ENCODE data around the gene MAN1C1. TPM values are rescaled to one million over a fixed set of nuclear protein-coding genes. Genes with fewer than 3 reads are reported as not detected.

Gene MAN1C1
- total RNA-seq, 1 experiment from 2014 or later, result 2.1 TPM

- no peak for DNase-seq (ENCODE audit: low read depth)
These were observed 198.0 kb downstream of the MAN1C1 start for GRCh38 chr1:25814549-25815087.

GRCh38 chr1:25815208-25816111, 198.9 kb downstream of the MAN1C1 start:
- DNase-seq (ENCODE audit: low read depth), result no peak

GRCh38 chr1:25816112-25816718, 199.6 kb downstream of the MAN1C1 start:
- DNase-seq (ENCODE audit: low read depth), result no peak

- no peak for DNase-seq (ENCODE audit: low read depth)
These were observed 201.4 kb downstream of the MAN1C1 start for GRCh38 chr1:25817840-25818501.

- DNase-seq (ENCODE audit: low read depth), result no peak
These were observed 202.0 kb downstream of the MAN1C1 start for GRCh38 chr1:25818569-25818968.

GRCh38 chr1:25819491-25820246, 203.1 kb downstream of the MAN1C1 start, which contains the start of gene MTFR1L:
MTFR1L (plus strand) TSS chr1:25819954; CDS start chr1:25823105, 3,151 bp downstream.
- peak; percentile 53 for DNase-seq (ENCODE audit: low read depth)

GRCh38 chr1:25820247-25821111, 203.9 kb downstream of the MAN1C1 start:
- peak; percentile 51 for DNase-seq (ENCODE audit: low read depth)

GRCh38 chr1:25821112-25821476, 204.5 kb downstream of the MAN1C1 start:
- no peak for DNase-seq (ENCODE audit: low read depth)

- peak; percentile 33 for DNase-seq (ENCODE audit: low read depth)
These were observed 205.1 kb downstream of the MAN1C1 start for GRCh38 chr1:25821630-25822091.

GRCh38 chr1:25825605-25826004, 209.0 kb downstream of the MAN1C1 start:
- peak; percentile 52 for DNase-seq (ENCODE audit: low read depth)

- no peak for DNase-seq (ENCODE audit: low read depth)
These were observed 210.0 kb downstream of the MAN1C1 start for GRCh38 chr1:25826571-25826970.

GRCh38 chr1:25828491-25828890, 211.9 kb downstream of the MAN1C1 start:
- no peak for DNase-seq (ENCODE audit: low read depth)

GRCh38 chr1:25829046-25829445, 212.5 kb downstream of the MAN1C1 start:
- DNase-seq (ENCODE audit: low read depth), result no peak

GRCh38 chr1:25831569-25832196, 215.1 kb downstream of the MAN1C1 start:
- DNase-seq (ENCODE audit: low read depth), result no peak

GRCh38 chr1:25832336-25833037, 215.9 kb downstream of the MAN1C1 start:
- DNase-seq (ENCODE audit: low read depth), result no peak

- no peak for DNase-seq (ENCODE audit: low read depth)
These were observed 216.6 kb downstream of the MAN1C1 start for GRCh38 chr1:25833158-25833557.
